ENCODE results near the gene FOXN3. TPM values are rescaled to one million over a fixed set of nuclear protein-coding genes. Genes with fewer than 3 reads are reported as not detected.
A peak's percentile ranks its signal among the peaks of the same experiment; 100 is the strongest.

The FOXN3 gene
- polyA plus RNA-seq, 3 donors = 38.7 to 57.4 (median 42.0) TPM

- DNase-seq = no peak
- Mint-ChIP-seq H3K4me3 (no peak overlapping the region), H3K27me3 (ENCODE audit: low read depth in 3 of 3) (no peaks in the 10 kb centered on the region), H3K27ac (peak overlapping the region in 4 of 7 donors; percentile 3 to 51 (median 26)), H3K36me3 (peaks cover 48 to 57% of the 10 kb centered on the region in 2 donors), H3K9me3 (peaks cover 0 to 5% (median 0%) of the 10 kb centered on the region in 7 donors), H3K4me1 (peaks cover 33% of the 10 kb centered on the region)
- Histone ChIP-seq H3K4me3 (replicated peaks in 1 of 3; ENCODE audit: low read depth in 2 of 3, low read length in 3 of 3) (no peak overlapping the region), H3K27ac (ENCODE audit: low read depth in 1 of 2, low read length in 2 of 2) (no peak overlapping the region), H3K79me2 (ENCODE audit: insufficient read depth, low read length) (peaks cover 98% of the 10 kb centered on the region), H2AFZ (ENCODE audit: insufficient read depth, low read depth, low read length, poor library complexity, severe bottlenecking) (no peak overlapping the region), H3K4me2 (replicated peaks; ENCODE audit: extremely low read depth, low read length, poor library complexity, severe bottlenecking) (no peak overlapping the region), H3K9me3 (replicated peaks in 1 of 2; ENCODE audit: control insufficient read depth in 1 of 2, insufficient read depth in 1 of 2, low read length in 2 of 2) (no peaks in the 10 kb centered on the region), H4K20me1 (ENCODE audit: insufficient read depth, low read length) (peaks cover 86% of the 10 kb centered on the region), H3K27me3 (ENCODE audit: control insufficient read depth in 2 of 2, insufficient read depth in 2 of 2, low read length in 2 of 2) (no peaks in the 10 kb centered on the region), H3K9ac (ENCODE audit: insufficient read depth, low read length, poor library complexity, severe bottlenecking) (no peak overlapping the region), H3K4me1 (ENCODE audit: control insufficient read depth in 1 of 2, insufficient read depth in 2 of 2, low read length in 2 of 2) (peaks cover 21 to 31% of the 10 kb centered on the region in 2 donors), H3K36me3 (replicated peaks in 1 of 2; ENCODE audit: control insufficient read depth in 1 of 2, insufficient read depth in 2 of 2, low read length in 2 of 2) (peaks cover 26 to 44% of the 10 kb centered on the region in 2 donors)
- TF ChIP-seq CTCF (IDR thresholded peaks at IDR 0.05) = no peak
- intact Hi-C loops (cut with micrococcal nuclease) = no loop called here
- WGBS (ENCODE audit: insufficient coverage) = 91% methylated on average over 6 of the region's 8 CpGs
These were observed 67.6 kb downstream of the FOXN3 start for GRCh38 chr14:89349171-89350008.

GRCh38 chr14:89348722-89349121 lies 68.3 kb downstream of the FOXN3 start:
- H3K27me3 Mint-ChIP-seq (ENCODE audit: low read depth in 3 of 3) = no peaks in the 10 kb centered on the region
- H3K36me3 ChIP-seq (replicated peaks in 1 of 2; ENCODE audit: control insufficient read depth in 1 of 2, insufficient read depth in 2 of 2, low read length in 2 of 2) = peaks cover 26 to 44% of the 10 kb centered on the region in 2 donors
- peaks cover 30% of the 10 kb centered on the region for H3K4me1 Mint-ChIP-seq
- H3K4me3 Mint-ChIP-seq = no peak overlapping the region
- no peak overlapping the region for H3K9ac ChIP-seq (ENCODE audit: insufficient read depth, low read length, poor library complexity, severe bottlenecking)
- H4K20me1 ChIP-seq (ENCODE audit: insufficient read depth, low read length) = peaks cover 92% of the 10 kb centered on the region
- peak overlapping the region in 1 of 7 donors; percentile 20 for H3K27ac Mint-ChIP-seq
- H3K27me3 ChIP-seq (ENCODE audit: control insufficient read depth in 2 of 2, insufficient read depth in 2 of 2, low read length in 2 of 2) = no peaks in the 10 kb centered on the region
- H3K79me2 ChIP-seq (ENCODE audit: insufficient read depth, low read length) = peaks cover 98% of the 10 kb centered on the region
- H3K9me3 ChIP-seq (replicated peaks in 1 of 2; ENCODE audit: control insufficient read depth in 1 of 2, insufficient read depth in 1 of 2, low read length in 2 of 2) = no peaks in the 10 kb centered on the region
- H3K36me3 Mint-ChIP-seq = peaks cover 48 to 59% of the 10 kb centered on the region in 2 donors
- no peak for DNase-seq
- WGBS (ENCODE audit: insufficient coverage) = no CpG with 5 or more reads among the region's 5 CpGs
- no peak overlapping the region for H3K4me2 ChIP-seq (replicated peaks; ENCODE audit: extremely low read depth, low read length, poor library complexity, severe bottlenecking)
- H2AFZ ChIP-seq (ENCODE audit: insufficient read depth, low read depth, low read length, poor library complexity, severe bottlenecking) = no peak overlapping the region
- H3K9me3 Mint-ChIP-seq = peaks cover 0 to 5% (median 0%) of the 10 kb centered on the region in 7 donors
- H3K4me1 ChIP-seq (ENCODE audit: control insufficient read depth in 1 of 2, insufficient read depth in 2 of 2, low read length in 2 of 2) = peaks cover 21 to 31% of the 10 kb centered on the region in 2 donors
- TF ChIP-seq CTCF (IDR thresholded peaks at IDR 0.05) = no peak
- no peak overlapping the region for H3K27ac ChIP-seq (ENCODE audit: low read depth in 1 of 2, low read length in 2 of 2)
- intact Hi-C loops (cut with micrococcal nuclease) = no loop called here
- H3K4me3 ChIP-seq (replicated peaks in 1 of 3; ENCODE audit: low read depth in 2 of 3, low read length in 3 of 3) = no peak overlapping the region

Measured in CD14-positive monocyte (primary cell).